NCI-H1092 treated with DMSO at 0.1 percent for 48 hours (cell line): ENCODE results near the gene WRNIP1.

Experiments
- DNase-seq: peaks from one replicate; lab custom pipeline; 2025; lab: John Stamatoyannopoulos, UW

The WRNIP1 gene

GRCh38 chr6:2765166-2765895, at the start of gene WRNIP1:
Gene WRNIP1 (plus strand): TSS chr6:2765393. CDS start chr6:2765623, 230 bp downstream.
- peak; percentile 88 for DNase-seq

GRCh38 chr6:2715737-2716136, 49.5 kb upstream of the WRNIP1 start:
- DNase-seq = no peak

DNA sequence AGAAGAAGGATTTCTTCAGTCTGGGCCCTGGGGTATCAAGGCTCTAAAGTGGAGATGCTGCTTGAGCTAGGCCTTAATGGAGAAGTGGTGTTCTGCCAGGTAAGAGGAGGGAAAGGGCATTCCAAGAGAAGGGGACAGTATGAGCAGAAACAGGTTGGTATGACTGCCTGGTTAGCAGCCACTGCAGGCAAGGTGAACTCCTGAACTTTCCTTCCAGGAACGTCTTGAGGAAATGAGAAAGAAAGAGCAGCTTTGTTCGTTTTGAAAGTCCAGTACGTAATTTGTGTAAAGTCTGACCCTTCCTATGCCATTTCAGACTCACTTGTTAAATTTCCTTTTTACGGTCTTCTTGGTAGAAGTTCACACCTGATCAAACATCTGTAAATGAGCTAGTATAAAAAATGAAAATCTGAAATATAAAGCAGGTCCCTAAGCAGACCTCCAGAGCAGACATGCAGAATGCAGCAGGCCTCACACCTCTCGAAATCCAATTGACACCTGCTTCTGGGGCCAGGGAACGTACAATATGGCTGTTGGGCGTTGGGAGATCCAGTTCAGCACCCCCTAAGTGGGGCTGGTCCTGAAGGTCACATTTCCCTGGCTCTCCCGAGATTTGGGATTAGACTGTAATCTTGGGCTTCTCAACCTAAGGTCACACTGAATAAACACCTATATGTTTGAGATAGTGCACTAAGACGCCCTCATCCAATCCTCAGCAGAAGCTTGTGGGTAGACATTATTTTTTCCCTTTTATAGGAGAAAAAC, 48.1 kb upstream of the WRNIP1 start:
- DNase-seq = no peak

DNA sequence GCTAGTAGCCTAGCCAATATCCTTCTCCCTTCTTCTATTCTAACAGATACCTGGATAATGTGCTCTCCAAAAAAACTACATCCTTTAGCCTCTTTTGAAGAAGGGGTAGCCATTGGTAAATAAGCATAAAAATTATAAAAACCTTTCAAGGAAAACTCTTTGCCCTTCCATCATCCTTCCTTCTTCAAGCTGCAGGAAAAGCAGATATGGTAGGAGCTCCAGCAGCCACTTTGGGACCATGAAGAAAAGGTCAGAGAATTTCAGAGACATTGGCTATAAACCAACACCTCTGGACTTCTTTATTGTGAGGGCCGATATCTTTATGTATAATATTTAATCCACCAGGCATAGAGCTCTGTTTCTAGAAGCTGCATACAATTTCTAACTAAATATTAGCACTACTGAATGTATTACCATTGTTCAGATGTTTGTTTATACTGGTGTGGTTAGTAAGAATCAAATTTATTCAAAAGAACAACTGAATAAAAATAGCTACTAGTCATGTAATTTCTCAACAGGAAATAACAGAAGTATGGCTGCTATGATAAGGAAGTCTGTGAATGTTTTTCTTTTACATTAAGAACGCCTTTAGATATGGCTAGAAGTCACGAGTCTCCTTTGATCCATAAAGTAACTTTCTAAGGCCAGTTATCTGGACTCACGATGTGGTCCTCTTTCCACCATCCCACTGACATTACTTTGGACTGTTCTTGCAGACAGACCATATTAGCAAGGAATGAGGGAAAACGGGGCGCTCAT, 46.7 kb upstream of the WRNIP1 start:
- no peak for DNase-seq

DNA sequence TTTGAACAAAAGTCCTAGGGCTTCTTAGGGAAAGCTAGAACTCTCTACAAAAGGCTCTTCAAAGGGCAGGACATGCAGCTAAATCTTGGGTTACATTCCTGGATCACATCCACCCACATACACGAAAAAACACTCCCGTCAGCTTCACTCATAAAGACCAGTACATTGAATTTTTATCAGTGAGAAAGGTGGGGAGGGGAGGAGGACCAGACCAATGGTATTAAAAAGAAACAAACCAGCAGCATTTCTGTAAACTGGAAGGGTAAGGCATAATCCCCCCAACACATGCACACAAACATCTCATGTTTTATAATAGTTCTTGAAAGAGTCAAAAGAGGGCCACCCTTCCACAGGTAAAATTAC, 46.1 kb upstream of the WRNIP1 start:
- DNase-seq = no peak

GRCh38 chr6:2721219-2721618, 44.0 kb upstream of the WRNIP1 start:
- DNase-seq = no peak

GRCh38 chr6:2725364-2725988, 39.7 kb upstream of the WRNIP1 start:
- DNase-seq = no peak

DNA sequence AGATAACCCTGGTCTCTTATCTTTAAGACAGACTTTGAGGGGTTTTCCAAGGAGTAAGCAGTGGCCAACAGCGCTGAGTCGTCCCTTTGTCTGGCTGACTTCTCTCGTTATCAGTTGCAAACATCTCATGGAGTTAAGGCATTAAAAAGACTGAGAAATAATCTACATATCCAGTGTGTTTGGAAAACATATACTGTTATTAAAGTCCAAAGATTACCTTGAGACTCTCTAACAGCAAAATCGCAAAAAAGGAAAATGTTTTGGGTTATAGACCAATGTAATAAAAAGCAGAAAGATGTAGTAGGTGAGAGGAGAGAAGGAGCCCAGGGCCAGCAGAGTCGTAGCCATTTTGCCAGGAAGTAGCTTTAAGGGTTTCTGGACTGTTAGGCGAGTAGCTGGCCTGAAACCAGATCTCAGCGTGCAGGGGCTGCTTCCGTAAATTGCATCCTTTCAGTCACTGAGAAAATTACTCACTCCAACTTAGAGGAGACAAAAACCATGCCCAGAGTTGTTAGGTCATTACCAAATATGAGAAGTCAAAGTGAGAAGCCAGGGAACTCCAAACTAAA, 39.1 kb upstream of the WRNIP1 start:
- no peak for DNase-seq

DNA sequence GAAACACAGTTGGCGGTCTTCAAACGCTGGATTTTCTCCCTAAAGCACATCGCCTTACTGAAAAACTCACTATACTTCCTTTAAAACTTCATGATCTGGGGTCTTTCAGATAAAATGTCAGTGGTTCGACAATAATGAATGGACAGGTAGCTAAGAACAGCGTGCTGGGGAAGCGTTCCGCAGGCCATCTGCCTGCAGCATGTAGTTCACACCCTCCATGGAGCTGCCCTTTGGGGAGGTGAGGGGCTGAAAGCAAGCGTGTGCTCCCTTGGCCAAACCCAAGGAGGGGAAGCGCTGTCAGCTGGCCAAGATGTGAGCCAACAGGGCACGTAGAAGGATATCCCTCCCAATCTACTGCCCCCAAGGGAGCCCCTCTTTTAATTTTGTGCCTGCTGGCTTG, 35.3 kb upstream of the WRNIP1 start:
- DNase-seq = no peak

GRCh38 chr6:2730353-2731107, 34.7 kb upstream of the WRNIP1 start:
- DNase-seq = no peak

DNA sequence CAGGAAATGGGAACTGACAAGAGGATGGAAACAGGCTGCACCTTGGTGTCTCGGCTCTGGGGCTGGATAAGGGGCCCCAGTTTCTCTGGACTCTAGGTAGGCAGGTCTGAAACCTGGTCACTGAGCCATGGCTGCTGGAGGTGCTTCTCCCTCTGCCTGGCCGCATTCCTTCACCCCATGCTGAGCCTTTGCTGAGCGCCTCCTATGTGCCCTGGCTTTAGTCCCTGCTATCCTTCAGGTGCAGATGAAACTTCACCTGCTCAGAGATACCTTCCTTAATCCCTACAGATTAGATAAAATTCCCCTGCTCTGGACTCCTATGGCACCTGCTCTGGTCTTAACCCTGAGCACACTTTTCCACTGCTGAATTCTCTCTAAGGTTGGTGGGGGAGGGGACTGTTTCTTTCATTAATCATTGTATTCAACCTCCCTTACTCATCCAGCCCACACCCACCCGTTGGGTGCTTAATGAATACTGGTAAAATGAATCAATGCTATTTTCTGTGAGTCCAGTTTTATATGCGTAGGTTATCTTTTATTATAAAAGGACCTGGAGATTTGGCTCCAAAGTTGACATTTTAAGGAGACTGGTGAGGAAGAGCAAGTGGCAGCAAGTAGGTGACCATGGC, 33.8 kb upstream of the WRNIP1 start:
- DNase-seq = no peak

DNA sequence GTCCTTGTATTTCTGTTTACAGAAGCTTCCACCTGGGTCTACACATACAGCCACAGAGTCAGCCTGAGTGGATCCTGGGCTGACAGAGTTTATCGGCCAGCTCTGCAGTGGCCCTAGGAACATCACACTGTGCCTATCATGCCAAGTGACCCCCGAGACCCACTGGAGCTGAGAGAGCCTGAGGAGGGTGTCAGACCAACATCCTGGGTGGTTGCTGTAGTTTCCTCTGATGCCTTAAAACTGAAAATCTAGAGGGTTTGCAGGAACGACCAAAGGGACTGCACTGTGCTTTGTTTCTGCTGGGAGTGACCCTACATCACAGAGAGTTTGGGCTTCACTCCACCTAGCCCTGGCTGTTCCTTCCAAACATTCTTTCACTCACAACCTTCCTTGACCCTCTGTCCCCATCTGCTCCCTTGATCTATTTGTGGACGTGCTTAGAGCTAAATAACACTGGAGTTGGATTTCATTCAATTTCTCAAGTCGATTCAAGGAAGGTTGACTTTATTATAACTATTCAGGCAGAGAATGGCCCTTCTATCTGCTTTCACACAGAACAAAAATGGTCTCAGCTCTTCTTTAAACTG, 32.6 kb upstream of the WRNIP1 start:
- no peak for DNase-seq

DNA sequence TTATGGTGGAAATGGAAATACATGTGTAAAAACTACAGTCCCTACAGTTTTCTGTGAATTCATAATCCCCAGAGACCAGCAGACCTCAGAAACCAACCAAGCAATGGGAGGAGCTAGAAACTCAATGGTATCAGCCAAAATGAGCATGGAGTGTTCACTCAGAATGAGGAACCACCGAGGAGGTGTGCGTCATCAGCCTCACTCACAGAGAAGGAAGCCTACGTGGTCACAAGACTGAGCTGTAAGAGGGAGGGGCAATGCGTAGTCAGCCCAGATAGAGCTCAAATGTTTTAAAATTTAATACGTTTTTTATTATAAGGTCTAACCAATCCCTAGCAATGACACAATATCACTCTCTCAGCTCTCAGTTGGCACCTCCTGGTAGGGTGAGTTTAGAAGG, 31.9 kb upstream of the WRNIP1 start:
- DNase-seq = no peak

- no peak for DNase-seq
These were observed 31.3 kb upstream of the WRNIP1 start for GRCh38 chr6:2733736-2734480.

- DNase-seq = no peak
These were observed 30.6 kb upstream of the WRNIP1 start for GRCh38 chr6:2734488-2735166.

DNA sequence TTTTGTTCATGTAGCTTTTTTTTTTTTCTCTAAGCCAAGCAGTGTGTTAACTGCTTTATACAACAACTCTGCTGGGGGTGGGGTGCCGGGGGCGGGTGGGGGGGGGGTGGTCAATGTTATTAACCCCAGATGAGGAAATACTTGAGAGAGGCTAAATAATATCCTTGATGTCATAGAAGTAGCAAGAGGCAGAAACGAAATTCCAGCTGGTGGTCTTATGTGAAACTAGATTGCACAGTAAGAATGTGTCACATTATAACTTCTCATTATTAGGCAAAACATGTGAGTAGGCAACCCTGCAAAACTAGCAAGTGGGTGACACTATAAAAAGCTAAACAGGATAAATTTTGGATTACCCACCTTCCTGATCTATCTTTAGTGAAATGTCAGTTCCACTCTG, 27.3 kb upstream of the WRNIP1 start:
- no peak for DNase-seq

DNA sequence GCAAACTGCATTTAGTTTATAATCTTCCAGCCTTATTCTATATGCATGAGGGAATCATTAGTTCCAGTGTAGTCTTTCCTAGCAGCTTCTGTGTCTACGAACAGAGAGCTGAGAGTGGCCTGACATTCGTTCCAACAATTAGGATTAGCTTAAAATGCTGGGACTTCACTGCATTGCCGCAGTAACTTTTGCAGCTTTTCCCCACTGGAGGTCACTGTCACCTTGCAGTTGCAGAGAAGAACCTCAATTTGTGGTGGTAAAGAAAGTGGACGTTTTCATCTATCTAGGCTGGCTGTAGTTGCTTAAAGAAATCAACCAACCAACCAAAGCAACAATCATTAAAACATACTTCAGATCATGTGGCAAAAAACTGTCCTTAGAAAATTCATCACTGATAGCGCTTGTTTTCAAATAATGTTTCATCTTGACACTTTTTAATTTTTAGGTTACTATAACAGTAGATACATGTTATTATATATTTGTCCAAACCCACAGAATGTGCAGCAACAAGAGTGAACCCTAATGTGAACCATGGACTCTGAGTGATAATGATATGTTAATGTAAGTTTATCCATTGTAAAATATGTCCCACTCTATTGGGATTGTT, 26.7 kb upstream of the WRNIP1 start:
- DNase-seq = peak; percentile 1

DNA sequence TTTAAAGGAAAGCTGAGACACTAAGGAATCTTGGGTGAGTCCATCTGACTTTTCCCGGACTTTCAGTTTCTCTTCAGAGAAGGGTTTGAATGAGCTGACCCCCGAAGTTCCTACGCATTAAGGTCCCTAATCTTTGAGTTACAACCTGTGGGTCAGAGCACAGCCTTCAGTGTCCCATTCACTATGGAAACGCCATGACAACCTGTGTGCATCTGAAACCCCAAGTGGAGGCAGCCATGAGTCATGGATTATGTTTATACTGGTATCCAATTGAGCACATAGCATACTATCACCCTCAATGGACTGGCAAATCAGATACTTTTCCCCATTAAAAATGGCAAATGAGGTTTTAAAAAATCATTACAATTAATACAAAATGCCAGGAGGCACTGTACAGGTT, 25.9 kb upstream of the WRNIP1 start:
- no peak for DNase-seq

DNA sequence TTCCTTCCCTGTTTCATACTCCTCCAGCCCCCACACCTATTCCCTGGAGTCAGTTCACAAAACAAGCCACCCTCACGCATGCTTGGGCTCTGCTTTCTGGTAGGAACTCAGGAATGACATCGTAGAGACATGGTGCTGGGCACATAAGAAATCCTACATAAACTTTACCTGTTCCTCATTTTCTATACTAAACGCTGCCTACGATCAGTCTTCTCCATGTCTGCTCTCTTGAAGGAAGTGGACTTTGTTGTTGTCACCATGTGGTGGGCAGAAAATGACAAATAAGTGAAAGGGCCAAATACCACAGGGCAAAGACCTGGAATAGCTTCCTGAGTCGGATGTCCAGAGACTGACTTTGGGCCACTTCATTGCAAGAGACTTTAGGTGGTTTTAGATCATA, 24.6 kb upstream of the WRNIP1 start:
- no peak for DNase-seq
